ENCODE results near the gene SCD.

Gene SCD

DNA sequence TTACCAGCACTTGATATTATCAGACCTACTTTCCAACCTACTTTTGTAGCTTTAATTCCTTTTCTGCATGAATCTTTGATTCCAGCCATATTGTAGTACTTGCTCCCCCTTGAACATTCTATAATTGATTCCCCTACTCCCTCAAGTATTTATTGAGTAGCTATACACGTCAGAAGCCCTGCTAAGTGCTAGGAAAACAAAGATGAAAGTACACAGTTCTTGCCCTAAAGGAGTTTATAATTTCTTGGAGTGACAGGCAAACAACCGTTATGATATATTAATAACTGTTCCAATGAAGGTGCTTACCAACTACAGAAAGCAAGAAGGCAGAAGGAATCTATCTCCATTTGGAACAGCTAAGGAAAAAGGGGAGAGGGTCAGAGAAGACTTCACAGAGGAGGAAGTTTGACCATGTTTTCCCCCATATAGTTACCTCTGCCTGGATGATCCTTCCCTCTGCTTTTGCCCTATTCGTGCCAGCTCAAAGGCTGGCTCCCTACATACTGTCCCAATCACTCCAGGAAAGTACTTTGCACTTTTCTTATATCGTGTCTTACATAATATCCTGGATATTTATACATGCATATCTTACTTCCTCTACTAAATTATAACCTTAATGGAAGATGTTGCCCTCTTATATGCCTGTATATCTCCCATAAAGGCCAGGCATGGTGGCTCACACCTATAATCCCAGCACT is 54.7 kb downstream of the SCD start:
- DNase-seq: no peak

DNA sequence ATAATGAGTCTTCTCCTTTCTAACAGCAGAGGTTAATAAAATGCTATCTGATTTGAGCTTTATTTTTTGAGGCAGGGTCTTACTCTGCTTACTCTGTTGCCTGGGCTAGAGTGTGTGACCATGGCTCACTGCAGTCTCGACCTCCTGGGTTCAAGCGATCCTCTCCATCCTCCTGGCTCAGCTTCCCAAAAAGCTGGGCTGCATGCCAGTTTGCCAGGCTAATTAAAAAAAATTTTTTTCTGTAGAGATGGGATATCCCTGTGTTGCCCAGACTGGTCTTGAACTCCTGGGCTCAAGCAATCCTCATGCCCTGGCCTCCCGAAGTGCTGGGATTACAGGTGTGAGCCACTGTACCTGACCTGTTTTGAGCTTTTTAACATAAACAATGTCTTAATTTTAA is 56.7 kb downstream of the SCD start:
- DNase-seq: no peak

DNA sequence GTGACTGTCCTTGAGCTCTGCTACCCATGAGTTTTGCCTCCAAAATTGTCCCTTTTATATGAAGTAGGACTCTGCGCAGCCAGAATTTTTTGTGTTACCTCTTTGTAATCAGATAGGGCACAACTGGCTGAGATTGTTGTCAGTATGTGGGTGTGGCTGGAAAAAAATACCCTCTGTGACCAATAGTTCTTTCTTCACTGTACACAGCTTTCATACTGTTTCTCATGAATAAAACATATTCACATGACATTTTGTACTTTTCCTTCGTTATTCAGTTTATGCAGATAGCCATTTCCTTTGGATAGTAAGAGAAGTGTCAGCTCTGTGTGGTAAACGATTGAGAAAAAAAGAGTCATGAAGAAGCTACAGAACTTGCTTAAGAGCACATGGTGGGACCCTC is 66.1 kb downstream of the SCD start:
- no peak for DNase-seq

Measured in 8988T (cell line).